D341Med (cell line): ENCODE data around the gene MACO1.
"Not testable (repeated sequence)": the region's sequence is repeated elsewhere in the genome, so short reads cannot be mapped to it uniquely, and the experiment has no call there.

ENCODE experiments used
- DNase-seq: peaks from one replicate; pipeline ENCODE4 v3.0.0; 2012; ENCODE audit warnings: low spot score

Gene MACO1

GRCh38 chr1:25430073-25430966 lies at the start of gene MACO1:
Gene MACO1, plus strand, starts transcription at chr1:25430897. Its CDS starts 202 bp downstream, at chr1:25431099.
- peak; percentile 97 for DNase-seq

- not testable (repeated sequence) for DNase-seq
Measured at GRCh38 chr1:25382543-25382942, 48.2 kb upstream of the MACO1 start.

- DNase-seq = not testable (repeated sequence)
Measured at GRCh38 chr1:25383090-25383489, 47.6 kb upstream of the MACO1 start.

GRCh38 chr1:25383875-25384274 lies 46.8 kb upstream of the MACO1 start:
- not testable (repeated sequence) for DNase-seq

- DNase-seq = not testable (repeated sequence)
Measured at GRCh38 chr1:25387096-25387495, 43.6 kb upstream of the MACO1 start.

GRCh38 chr1:25388691-25389090 lies 42.0 kb upstream of the MACO1 start:
- DNase-seq = not testable (repeated sequence)

- not testable (repeated sequence) for DNase-seq
Measured at GRCh38 chr1:25389721-25390120, 41.0 kb upstream of the MACO1 start.

GRCh38 chr1:25392841-25393240 lies 37.9 kb upstream of the MACO1 start:
- no peak for DNase-seq

- not testable (repeated sequence) for DNase-seq
Measured at GRCh38 chr1:25397549-25397948, 33.1 kb upstream of the MACO1 start.

- not testable (repeated sequence) for DNase-seq
Measured at GRCh38 chr1:25398079-25398478, 32.6 kb upstream of the MACO1 start.

GRCh38 chr1:25402947-25403803 lies 27.5 kb upstream of the MACO1 start:
- DNase-seq = not testable (repeated sequence)

GRCh38 chr1:25405731-25406305 lies 24.9 kb upstream of the MACO1 start:
- DNase-seq = not testable (repeated sequence)

- not testable (repeated sequence) for DNase-seq
Measured at GRCh38 chr1:25409641-25410427, 20.9 kb upstream of the MACO1 start.

- DNase-seq = not testable (repeated sequence)
Measured at GRCh38 chr1:25412872-25413623, 17.6 kb upstream of the MACO1 start.

- DNase-seq = not testable (repeated sequence)
Measured at GRCh38 chr1:25414157-25414556, 16.5 kb upstream of the MACO1 start.

- not testable (repeated sequence) for DNase-seq
Measured at GRCh38 chr1:25414578-25414977, 16.1 kb upstream of the MACO1 start.

- not testable (repeated sequence) for DNase-seq
Measured at GRCh38 chr1:25417280-25417679, 13.4 kb upstream of the MACO1 start.

- not testable (repeated sequence) for DNase-seq
Measured at GRCh38 chr1:25419339-25419738, 11.4 kb upstream of the MACO1 start.

GRCh38 chr1:25420715-25421114 lies 10.0 kb upstream of the MACO1 start, which contains the start of gene RHCE:
Gene RHCE, minus strand, starts transcription at chr1:25420825. Its CDS starts 39 bp downstream, at chr1:25420786.
- DNase-seq = not testable (repeated sequence)

GRCh38 chr1:25423206-25423605 lies 7.5 kb upstream of the MACO1 start:
- DNase-seq = not testable (repeated sequence)
